ENCODE data around the gene ANO1. TPM values are rescaled to one million over a fixed set of nuclear protein-coding genes. Genes with fewer than 3 reads are reported as not detected.
"Not testable (repeated sequence)": the region's sequence is repeated elsewhere in the genome, so short reads cannot be mapped to it uniquely, and the experiment has no call there.

Gene ANO1
- total and polyA plus RNA-seq, 4 donors = 25.5 to 136 (median 69.8) TPM

- H3K27me3 ChIP-seq (ENCODE audit: control insufficient read depth in 1 of 2, insufficient read depth in 2 of 2, low read length in 1 of 2); H3K4me1 ChIP-seq (ENCODE audit: control insufficient read depth in 1 of 2, insufficient read depth in 2 of 2, low read length in 2 of 2); H3K27ac ChIP-seq (ENCODE audit: low read depth in 1 of 2, low read length in 2 of 2); H3K9me3 ChIP-seq (ENCODE audit: control insufficient read depth, low read length); H3K4me3 ChIP-seq (ENCODE audit: low read length in 2 of 2); H3K36me3 ChIP-seq (ENCODE audit: control insufficient read depth in 1 of 2, insufficient read depth in 2 of 2, low read length in 1 of 2); intact Hi-C loops (cut with DNase I); ATAC-seq (ENCODE audit: low FRiP score): not testable (repeated sequence)
- 75 to 84% methylated on average over 5 of the region's 5 CpGs for WGBS, 2 donors
- peak in 1 of 2 donors; percentile 6 for DNase-seq
Measured at GRCh38 chr11:70217388-70217787, 139.3 kb downstream of the ANO1 start.

DNA sequence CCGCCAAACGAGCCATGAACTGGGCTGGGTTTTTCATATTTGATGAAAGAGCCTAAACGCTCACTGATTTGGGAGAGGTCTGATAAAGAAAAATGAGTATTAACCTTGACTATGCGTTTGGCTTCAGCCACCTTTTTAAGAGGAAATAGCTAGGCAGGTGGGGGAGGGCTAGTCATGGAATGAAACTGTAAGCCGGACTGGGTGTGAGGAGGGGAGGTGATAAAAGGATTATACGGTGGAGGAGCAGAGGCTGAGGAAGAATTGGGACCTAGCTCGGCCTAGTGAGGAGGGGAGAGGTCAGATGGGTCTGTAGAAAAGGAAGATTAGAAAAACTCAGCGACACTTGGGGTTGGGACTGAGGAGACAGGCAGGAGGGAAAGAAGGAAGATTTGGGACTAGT lies 140.0 kb downstream of the ANO1 start:
- H3K4me3 ChIP-seq (ENCODE audit: low read length in 2 of 2); ATAC-seq (ENCODE audit: low FRiP score); H3K4me1 ChIP-seq (ENCODE audit: control insufficient read depth in 1 of 2, insufficient read depth in 2 of 2, low read length in 2 of 2); H3K27me3 ChIP-seq (ENCODE audit: control insufficient read depth in 1 of 2, insufficient read depth in 2 of 2, low read length in 1 of 2); H3K9me3 ChIP-seq (ENCODE audit: control insufficient read depth, low read length); H3K36me3 ChIP-seq (ENCODE audit: control insufficient read depth in 1 of 2, insufficient read depth in 2 of 2, low read length in 1 of 2); H3K27ac ChIP-seq (ENCODE audit: low read depth in 1 of 2, low read length in 2 of 2); intact Hi-C loops (cut with DNase I); DNase-seq: not testable (repeated sequence)
- 68 to 76% methylated on average over 8 of the region's 8 CpGs for WGBS, 2 donors

- Histone ChIP-seq H3K27me3 (ENCODE audit: control insufficient read depth in 1 of 2, insufficient read depth in 2 of 2, low read length in 1 of 2) (no peaks in the 10 kb centered on the region), H3K4me1 (ENCODE audit: control insufficient read depth in 1 of 2, insufficient read depth in 2 of 2, low read length in 2 of 2) (no peaks in the 10 kb centered on the region), H3K4me3 (ENCODE audit: low read length in 2 of 2) (no peak overlapping the region), H3K9me3 (ENCODE audit: control insufficient read depth, low read length) (no peaks in the 10 kb centered on the region), H3K36me3 (ENCODE audit: control insufficient read depth in 1 of 2, insufficient read depth in 2 of 2, low read length in 1 of 2) (no peaks in the 10 kb centered on the region), H3K27ac (ENCODE audit: low read depth in 1 of 2, low read length in 2 of 2) (no peak overlapping the region)
- intact Hi-C loops (cut with DNase I) = no loop called here
- DNase-seq = peak in 1 of 2 donors; percentile 20
- 87 to 88% methylated on average over 3 of the region's 3 CpGs for WGBS, 2 donors
- ATAC-seq (ENCODE audit: low FRiP score) = no peak
Measured at GRCh38 chr11:70220136-70220535, 142.0 kb downstream of the ANO1 start.

GRCh38 chr11:70220920-70221319 lies 142.8 kb downstream of the ANO1 start:
- Histone ChIP-seq H3K27ac (ENCODE audit: low read depth in 1 of 2, low read length in 2 of 2) (no peak overlapping the region), H3K4me3 (ENCODE audit: low read length in 2 of 2) (no peak overlapping the region), H3K36me3 (ENCODE audit: control insufficient read depth in 1 of 2, insufficient read depth in 2 of 2, low read length in 1 of 2) (no peaks in the 10 kb centered on the region), H3K27me3 (ENCODE audit: control insufficient read depth in 1 of 2, insufficient read depth in 2 of 2, low read length in 1 of 2) (no peaks in the 10 kb centered on the region), H3K4me1 (ENCODE audit: control insufficient read depth in 1 of 2, insufficient read depth in 2 of 2, low read length in 2 of 2) (no peaks in the 10 kb centered on the region), H3K9me3 (ENCODE audit: control insufficient read depth, low read length) (no peaks in the 10 kb centered on the region)
- 68 to 92% methylated on average over 1 of the region's 1 CpG for WGBS, 2 donors
- DNase-seq = no peak
- ATAC-seq (ENCODE audit: low FRiP score) = no peak
- intact Hi-C loops (cut with DNase I) = no loop called here

GRCh38 chr11:70225681-70226177 lies 147.6 kb downstream of the ANO1 start:
- no peaks in the 10 kb centered on the region for H3K9me3 ChIP-seq (ENCODE audit: control insufficient read depth, low read length)
- no peaks in the 10 kb centered on the region for H3K36me3 ChIP-seq (ENCODE audit: control insufficient read depth in 1 of 2, insufficient read depth in 2 of 2, low read length in 1 of 2)
- ATAC-seq (ENCODE audit: low FRiP score) (peak; percentile 46), DNase-seq (peak in 1 of 2 donors; percentile 49)
- H3K4me3 ChIP-seq (ENCODE audit: low read length in 2 of 2) = no peak overlapping the region
- H3K27ac ChIP-seq (ENCODE audit: low read depth in 1 of 2, low read length in 2 of 2) = no peak overlapping the region
- intact Hi-C loops (cut with DNase I) = no loop called here
- no peaks in the 10 kb centered on the region for H3K27me3 ChIP-seq (ENCODE audit: control insufficient read depth in 1 of 2, insufficient read depth in 2 of 2, low read length in 1 of 2)
- 59 to 66% methylated on average over 8 of the region's 8 CpGs for WGBS, 2 donors
- no peaks in the 10 kb centered on the region for H3K4me1 ChIP-seq (ENCODE audit: control insufficient read depth in 1 of 2, insufficient read depth in 2 of 2, low read length in 2 of 2)

DNA sequence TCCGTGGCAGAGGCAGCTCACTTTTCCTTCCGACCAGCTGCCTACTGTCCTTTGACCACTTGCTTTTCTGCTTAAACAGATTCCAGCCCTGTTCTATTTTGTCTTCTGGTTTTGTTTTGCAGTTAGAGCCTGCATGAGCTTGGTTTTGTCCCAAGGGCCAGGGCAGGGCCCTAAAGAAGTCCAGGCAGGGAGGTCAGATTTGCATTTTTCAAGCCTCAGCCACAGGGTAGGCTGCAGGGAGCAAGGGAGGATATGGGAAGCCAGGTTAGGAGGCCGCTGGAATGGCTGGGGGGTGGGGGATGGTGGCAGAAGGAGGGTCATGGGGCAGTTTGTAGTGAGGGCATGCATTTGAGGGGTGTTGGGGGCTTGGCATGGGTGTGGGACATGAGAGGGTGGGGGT lies 148.1 kb downstream of the ANO1 start:
- Histone ChIP-seq H3K36me3 (ENCODE audit: control insufficient read depth in 1 of 2, insufficient read depth in 2 of 2, low read length in 1 of 2) (no peaks in the 10 kb centered on the region), H3K9me3 (ENCODE audit: control insufficient read depth, low read length) (no peaks in the 10 kb centered on the region), H3K4me3 (ENCODE audit: low read length in 2 of 2) (no peak overlapping the region), H3K4me1 (ENCODE audit: control insufficient read depth in 1 of 2, insufficient read depth in 2 of 2, low read length in 2 of 2) (no peaks in the 10 kb centered on the region), H3K27ac (ENCODE audit: low read depth in 1 of 2, low read length in 2 of 2) (no peak overlapping the region), H3K27me3 (ENCODE audit: control insufficient read depth in 1 of 2, insufficient read depth in 2 of 2, low read length in 1 of 2) (no peaks in the 10 kb centered on the region)
- ATAC-seq (ENCODE audit: low FRiP score) (no peak), DNase-seq (peak in 1 of 2 donors; percentile 35)
- 88 to 92% methylated on average over 3 of the region's 3 CpGs for WGBS, 2 donors
- intact Hi-C loops (cut with DNase I) = no loop called here

- H3K4me3 ChIP-seq (ENCODE audit: low read length in 2 of 2) = no peak overlapping the region
- DNase-seq (peak in 1 of 2 donors; percentile 21), ATAC-seq (ENCODE audit: low FRiP score) (no peak)
- intact Hi-C loops (cut with DNase I) = no loop called here
- no peaks in the 10 kb centered on the region for H3K9me3 ChIP-seq (ENCODE audit: control insufficient read depth, low read length)
- WGBS, 2 donors = 75 to 76% methylated on average over 9 of the region's 9 CpGs
- no peak overlapping the region for H3K27ac ChIP-seq (ENCODE audit: low read depth in 1 of 2, low read length in 2 of 2)
- H3K36me3 ChIP-seq (ENCODE audit: control insufficient read depth in 1 of 2, insufficient read depth in 2 of 2, low read length in 1 of 2) = no peaks in the 10 kb centered on the region
- H3K4me1 ChIP-seq (ENCODE audit: control insufficient read depth in 1 of 2, insufficient read depth in 2 of 2, low read length in 2 of 2) = no peaks in the 10 kb centered on the region
- H3K27me3 ChIP-seq (ENCODE audit: control insufficient read depth in 1 of 2, insufficient read depth in 2 of 2, low read length in 1 of 2) = no peaks in the 10 kb centered on the region
Measured at GRCh38 chr11:70226967-70227366, 148.8 kb downstream of the ANO1 start.

DNA sequence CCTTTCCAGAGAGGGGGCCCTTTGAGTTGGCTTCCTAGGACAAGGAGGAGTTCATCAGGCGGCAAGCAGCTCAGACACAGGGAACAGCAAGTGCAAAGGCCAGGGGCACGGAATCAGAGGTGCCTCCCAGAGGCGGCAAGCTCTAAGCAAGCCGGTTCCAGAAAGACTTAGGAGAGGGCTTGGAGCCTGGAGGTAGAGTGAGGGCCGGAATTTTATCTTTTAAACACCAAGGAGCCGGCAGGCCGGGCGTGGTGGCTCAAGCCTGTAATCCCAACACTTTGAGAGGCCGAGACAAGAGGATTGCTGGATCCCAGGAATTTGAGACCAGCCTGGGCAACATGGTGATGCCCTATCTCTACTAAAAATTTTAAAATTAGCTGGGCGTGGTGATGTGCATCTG lies 151.6 kb downstream of the ANO1 start:
- DNase-seq (peak in 1 of 2 donors; percentile 19), ATAC-seq (ENCODE audit: low FRiP score) (no peak)
- Histone ChIP-seq H3K36me3 (ENCODE audit: control insufficient read depth in 1 of 2, insufficient read depth in 2 of 2, low read length in 1 of 2) (no peaks in the 10 kb centered on the region), H3K27me3 (ENCODE audit: control insufficient read depth in 1 of 2, insufficient read depth in 2 of 2, low read length in 1 of 2) (no peaks in the 10 kb centered on the region), H3K4me3 (ENCODE audit: low read length in 2 of 2) (no peak overlapping the region), H3K9me3 (ENCODE audit: control insufficient read depth, low read length) (no peaks in the 10 kb centered on the region), H3K4me1 (ENCODE audit: control insufficient read depth in 1 of 2, insufficient read depth in 2 of 2, low read length in 2 of 2) (no peaks in the 10 kb centered on the region), H3K27ac (ENCODE audit: low read depth in 1 of 2, low read length in 2 of 2) (no peak overlapping the region)
- 96 to 97% methylated on average over 10 of the region's 10 CpGs for WGBS, 2 donors
- intact Hi-C loops (cut with DNase I) = no loop called here

DNA sequence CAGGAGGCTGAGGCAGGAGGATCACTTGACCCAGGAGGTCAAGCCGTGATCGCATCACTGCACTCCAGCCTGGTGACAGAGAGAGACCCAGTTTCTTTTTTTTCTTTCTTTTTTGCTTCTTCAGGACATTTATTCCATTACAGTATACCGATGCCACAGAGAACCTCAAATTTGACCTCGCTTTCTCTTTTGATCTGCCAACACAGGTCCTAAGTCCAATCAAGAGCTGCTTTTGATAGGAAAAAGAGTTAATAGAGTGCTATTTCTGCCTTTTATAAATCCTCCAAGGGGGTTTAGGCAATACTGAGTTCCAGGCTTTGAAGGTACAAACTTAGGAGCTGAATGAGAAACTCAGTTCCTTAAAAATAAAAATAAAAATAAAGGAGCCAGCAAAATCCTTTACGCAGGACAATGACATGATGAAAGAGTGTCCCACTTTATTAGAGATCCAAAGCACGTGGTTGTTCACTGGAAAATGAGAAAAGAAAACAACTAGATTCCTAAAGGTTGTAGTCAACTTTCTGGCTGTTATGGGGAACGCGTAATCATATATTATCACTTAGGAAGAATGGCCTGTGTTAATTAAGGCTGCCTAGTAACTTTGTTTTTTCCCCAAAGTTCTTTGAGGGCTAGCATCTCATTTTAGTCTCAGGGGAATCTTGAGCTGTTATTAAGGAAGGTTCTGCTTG lies 152.2 kb downstream of the ANO1 start:
- no peaks in the 10 kb centered on the region for H3K4me1 ChIP-seq (ENCODE audit: control insufficient read depth in 1 of 2, insufficient read depth in 2 of 2, low read length in 2 of 2)
- intact Hi-C loops (cut with DNase I) = no loop called here
- no peaks in the 10 kb centered on the region for H3K27me3 ChIP-seq (ENCODE audit: control insufficient read depth in 1 of 2, insufficient read depth in 2 of 2, low read length in 1 of 2)
- H3K9me3 ChIP-seq (ENCODE audit: control insufficient read depth, low read length) = no peaks in the 10 kb centered on the region
- H3K4me3 ChIP-seq (ENCODE audit: low read length in 2 of 2) = no peak overlapping the region
- no peak for ATAC-seq (ENCODE audit: low FRiP score)
- H3K27ac ChIP-seq (ENCODE audit: low read depth in 1 of 2, low read length in 2 of 2) = no peak overlapping the region
- 54 to 55% methylated on average over 8 of the region's 8 CpGs for WGBS, 2 donors
- peak in 1 of 2 donors; percentile 2 for DNase-seq
- H3K36me3 ChIP-seq (ENCODE audit: control insufficient read depth in 1 of 2, insufficient read depth in 2 of 2, low read length in 1 of 2) = no peaks in the 10 kb centered on the region

Data from aorta (tissue), 5 donors.